ENCODE measurements around the gene CD68. TPM values are rescaled to one million over a fixed set of nuclear protein-coding genes. Genes with fewer than 3 reads are reported as not detected.

The CD68 gene
- total RNA-seq, 1 experiment from 2014 or later: 51.6 TPM

GRCh38 chr17:7550344-7550743, 29.1 kb upstream of the CD68 start:
- Histone ChIP-seq H3K9me3 (ENCODE audit: control insufficient read depth, insufficient read depth, low read depth, low read length) (no peaks in the 10 kb centered on the region), H3K36me3 (ENCODE audit: control insufficient read depth, insufficient read depth, low read length) (no peaks in the 10 kb centered on the region), H3K4me3 (ENCODE audit: low read depth in 2 of 2, low read length in 2 of 2) (no peak overlapping the region), H3K4me1 (ENCODE audit: control insufficient read depth, insufficient read depth, low read length) (peaks cover 5% of the 10 kb centered on the region; the same call in 1 of the 2 replicates), H3K27me3 (ENCODE audit: control insufficient read depth, insufficient read depth, low read length) (no peaks in the 10 kb centered on the region), H3K27ac (ENCODE audit: low read length) (no peak overlapping the region)
- BruUV-seq (replicated peaks): no TSS peak
- intact Hi-C loops (cut with micrococcal nuclease; ENCODE audit: unreplicated experiment) (no loop called here), in situ Hi-C loops (cut with HindIII; ENCODE audit: low pct_unique_long_range_greater_than_20kb, low sequenced_read_pairs) (no loop called here)
- CTCF ChIA-PET: no interaction called here
- ATAC-seq: no peak
- DNase-seq (ENCODE audit: low read depth, low spot score): no peak
- TF ChIP-seq TCF7L2 (IDR thresholded peaks at IDR 0.05; ENCODE audit: low read depth, low read length) (no peak), SIN3A (IDR thresholded peaks at IDR 0.05; ENCODE audit: borderline replicate concordance, insufficient read depth, low read depth, low read length) (no peak), REST (IDR thresholded peaks at IDR 0.05; ENCODE audit: insufficient read depth in 1 of 2, low read depth in 2 of 2, low read length in 1 of 2) (no peak), CTCF (IDR thresholded peaks at IDR 0.05) (no peak), POLR2AphosphoS5 (IDR thresholded peaks at IDR 0.05; ENCODE audit: low read depth, low read length) (no peak)
- POLR2A ChIA-PET: no interaction called here

GRCh38 chr17:7551396-7551795, 28.0 kb upstream of the CD68 start:
- no peaks in the 10 kb centered on the region for H3K36me3 ChIP-seq (ENCODE audit: control insufficient read depth, insufficient read depth, low read length)
- CTCF ChIA-PET: no interaction called here
- no peaks in the 10 kb centered on the region for H3K9me3 ChIP-seq (ENCODE audit: control insufficient read depth, insufficient read depth, low read depth, low read length)
- TF ChIP-seq CTCF (IDR thresholded peaks at IDR 0.05) (no peak), TCF7L2 (IDR thresholded peaks at IDR 0.05; ENCODE audit: low read depth, low read length) (no peak), SIN3A (IDR thresholded peaks at IDR 0.05; ENCODE audit: borderline replicate concordance, insufficient read depth, low read depth, low read length) (no peak), POLR2AphosphoS5 (IDR thresholded peaks at IDR 0.05; ENCODE audit: low read depth, low read length) (no peak), REST (IDR thresholded peaks at IDR 0.05; ENCODE audit: insufficient read depth in 1 of 2, low read depth in 2 of 2, low read length in 1 of 2) (no peak)
- H3K4me1 ChIP-seq (ENCODE audit: control insufficient read depth, insufficient read depth, low read length): peaks cover 5% of the 10 kb centered on the region; the same call in 1 of the 2 replicates
- in situ Hi-C loops (cut with HindIII; ENCODE audit: low pct_unique_long_range_greater_than_20kb, low sequenced_read_pairs) (no loop called here), intact Hi-C loops (cut with micrococcal nuclease; ENCODE audit: unreplicated experiment) (no loop called here)
- no peak overlapping the region for H3K27ac ChIP-seq (ENCODE audit: low read length)
- no peak overlapping the region for H3K4me3 ChIP-seq (ENCODE audit: low read depth in 2 of 2, low read length in 2 of 2)
- DNase-seq (ENCODE audit: low read depth, low spot score) (no peak), ATAC-seq (no peak)
- BruUV-seq (replicated peaks): no TSS peak
- POLR2A ChIA-PET: no interaction called here
- H3K27me3 ChIP-seq (ENCODE audit: control insufficient read depth, insufficient read depth, low read length): no peaks in the 10 kb centered on the region

All from Panc1 (cell line).